HG03196 (cell line): Measurements from ENCODE around the gene FRMD4B.
"Not testable (repeated sequence)": the region's sequence is repeated elsewhere in the genome, so short reads cannot be mapped to it uniquely, and the experiment has no call there.

Experiments
- ATAC-seq: cut with Tn5 transposase; IDR thresholded peaks from one replicate; pipeline ENCODE4 v1.9.1; 2021; ENCODE audit not compliant: unreplicated experiment

FRMD4B gene

DNA sequence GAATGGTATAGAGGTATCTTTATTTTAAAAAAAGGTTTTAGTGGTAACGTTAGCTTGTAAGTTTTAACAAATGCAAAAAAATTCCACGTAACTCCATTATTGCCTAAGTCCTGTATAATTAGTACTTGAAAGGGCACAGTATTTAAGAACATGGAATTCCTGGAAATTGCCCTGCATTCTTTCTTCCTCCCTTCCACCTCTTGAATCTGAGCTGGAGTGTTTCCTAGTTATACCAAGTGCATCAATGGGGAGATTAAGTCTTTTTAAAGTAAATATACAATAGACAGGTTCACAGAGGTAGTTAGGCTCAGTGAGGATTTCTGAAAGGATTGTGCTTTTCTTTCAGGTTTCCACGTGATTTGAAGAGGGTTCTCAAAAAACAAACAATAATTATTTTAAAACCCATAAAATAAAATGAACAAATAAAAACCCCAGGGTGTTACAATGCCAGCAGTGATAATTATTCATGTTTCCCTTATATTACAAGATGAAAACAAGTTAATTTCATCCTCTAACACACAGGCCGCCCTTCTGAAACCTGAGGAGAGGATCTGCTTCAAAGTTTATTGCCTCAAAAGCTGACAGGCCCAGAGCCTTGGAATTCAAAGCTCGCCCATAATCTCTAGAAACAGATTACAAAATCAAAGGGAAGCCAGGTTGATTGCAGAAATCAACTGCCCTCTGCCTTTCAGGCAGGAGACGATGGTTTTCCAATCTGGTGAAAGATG is 134.6 kb downstream of the FRMD4B start:
- no peak for ATAC-seq

GRCh38 chr3:69250014-69250413 is 135.9 kb downstream of the FRMD4B start:
- no peak for ATAC-seq

DNA sequence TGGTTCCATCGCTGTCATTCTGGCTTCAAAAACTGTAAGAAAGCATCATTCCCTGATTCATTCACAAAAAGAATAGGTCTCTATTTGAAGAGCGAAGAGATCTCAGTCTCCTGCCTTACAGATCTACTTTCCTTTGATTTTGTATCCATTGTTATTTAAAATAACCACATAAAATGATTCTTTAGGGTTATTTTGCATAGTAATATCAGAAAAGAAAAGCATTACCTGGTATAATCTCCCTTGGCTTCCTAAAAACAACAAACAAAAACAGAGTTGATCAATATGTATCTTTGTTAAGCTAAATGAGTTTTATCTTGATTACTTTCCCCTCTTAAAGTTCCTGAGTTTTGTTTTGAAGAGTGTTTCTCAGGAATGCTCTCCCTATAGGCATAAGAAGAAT is 136.9 kb downstream of the FRMD4B start:
- ATAC-seq, result no peak

DNA sequence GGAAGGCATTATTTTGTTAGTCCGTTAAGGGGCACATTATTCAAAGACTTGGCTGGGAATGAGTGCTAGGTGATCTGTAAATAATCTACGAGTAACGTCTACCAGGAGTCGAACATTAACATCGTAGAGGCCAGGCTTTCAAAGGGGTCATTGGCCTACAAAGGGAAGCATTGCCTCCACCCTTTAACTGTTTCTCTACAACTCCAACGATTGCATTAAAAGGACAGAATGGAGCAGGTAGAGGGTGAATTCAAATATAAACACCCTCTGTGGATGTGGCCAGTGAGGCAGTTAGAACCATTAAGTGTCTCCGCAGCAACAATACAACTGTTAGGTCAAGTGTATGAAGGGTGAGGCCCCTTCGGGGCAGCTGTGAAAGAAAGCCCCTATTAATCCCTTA is 137.5 kb downstream of the FRMD4B start:
- no peak for ATAC-seq

DNA sequence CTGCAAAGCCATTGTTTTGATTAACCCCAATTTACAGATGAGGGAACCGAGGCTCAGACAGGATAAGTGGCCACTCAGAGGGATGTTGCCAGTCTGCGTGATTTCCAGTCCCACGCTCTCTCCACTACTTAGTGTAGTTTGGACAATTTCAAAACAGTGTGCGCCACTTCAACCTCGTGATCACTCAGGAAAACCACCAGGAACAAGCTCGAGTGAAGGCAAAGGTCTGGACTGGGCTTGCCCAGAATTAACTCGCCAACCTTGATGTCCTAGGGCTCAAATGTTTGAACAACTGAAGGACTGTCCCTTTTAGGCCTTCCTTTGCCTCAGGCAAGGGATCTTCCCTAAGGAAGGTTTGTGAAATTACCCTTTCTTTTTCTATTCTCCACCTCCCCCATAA is 139.3 kb downstream of the FRMD4B start:
- no peak for ATAC-seq

GRCh38 chr3:69244039-69244438 is 141.8 kb downstream of the FRMD4B start:
- no peak for ATAC-seq

DNA sequence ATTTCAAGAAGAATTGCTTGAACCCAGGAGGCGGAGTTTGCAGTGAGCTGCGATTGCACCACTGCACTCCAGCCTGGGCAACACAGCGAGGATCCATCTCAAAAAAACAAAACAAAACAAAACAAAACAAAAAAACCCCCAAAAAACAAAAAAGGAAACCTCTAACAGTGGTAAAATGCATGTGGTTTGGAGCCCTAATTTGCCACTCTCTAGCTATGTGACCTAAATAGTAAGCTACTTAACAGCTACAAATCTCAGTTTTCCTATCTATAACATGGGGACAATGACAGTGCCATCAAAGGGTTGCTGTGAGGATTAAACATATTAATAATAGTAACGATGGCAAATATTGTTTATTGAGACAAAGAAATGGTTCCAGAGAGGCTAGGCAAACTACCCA is 144.1 kb downstream of the FRMD4B start:
- no peak for ATAC-seq

DNA sequence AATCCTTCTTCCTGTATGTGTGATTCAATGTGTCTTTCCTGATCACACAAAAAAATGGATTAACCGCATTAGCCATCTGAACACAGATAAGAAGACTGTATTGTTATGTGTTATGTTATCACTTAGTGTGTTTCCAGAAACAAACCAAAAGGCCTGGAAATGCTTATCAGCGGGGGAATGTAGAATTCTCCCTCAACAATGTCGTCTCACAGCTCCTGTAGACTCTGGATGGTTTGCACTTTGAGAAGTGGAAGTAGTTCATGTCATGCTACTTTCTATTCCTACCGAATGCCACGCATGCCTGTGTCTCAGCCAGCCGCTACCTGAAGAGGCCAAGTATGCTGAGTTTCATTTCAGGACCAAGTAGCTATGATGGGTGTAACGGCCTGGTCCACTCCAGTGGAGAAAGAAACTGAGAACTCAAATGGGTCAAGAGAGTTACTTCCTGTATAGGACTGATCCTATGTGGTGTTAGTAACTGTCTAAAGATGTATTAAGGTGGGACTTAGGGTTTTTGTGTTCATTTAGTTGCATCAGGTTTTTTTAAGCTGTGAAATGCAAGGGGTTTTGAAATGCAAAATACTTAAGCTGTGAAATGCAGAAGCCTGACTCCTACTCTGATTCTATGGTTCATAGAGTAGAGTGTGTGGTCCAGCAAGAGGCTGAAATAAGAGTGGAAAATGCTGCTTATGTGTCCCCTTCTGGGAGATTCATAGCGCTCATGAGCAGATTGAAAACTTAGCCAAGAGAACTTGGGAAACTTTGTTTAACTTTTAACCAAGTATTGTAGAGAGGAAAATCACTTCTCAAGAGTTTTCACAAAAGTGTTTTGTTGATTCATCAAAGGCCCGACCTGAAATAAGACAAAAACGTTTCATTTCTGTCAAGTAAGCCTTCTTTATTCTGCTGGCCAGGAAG is 145.0 kb downstream of the FRMD4B start:
- ATAC-seq, result no peak

GRCh38 chr3:69239063-69239462 is 146.8 kb downstream of the FRMD4B start:
- no peak for ATAC-seq

GRCh38 chr3:69236812-69237707 is 148.8 kb downstream of the FRMD4B start:
- no peak for ATAC-seq

DNA sequence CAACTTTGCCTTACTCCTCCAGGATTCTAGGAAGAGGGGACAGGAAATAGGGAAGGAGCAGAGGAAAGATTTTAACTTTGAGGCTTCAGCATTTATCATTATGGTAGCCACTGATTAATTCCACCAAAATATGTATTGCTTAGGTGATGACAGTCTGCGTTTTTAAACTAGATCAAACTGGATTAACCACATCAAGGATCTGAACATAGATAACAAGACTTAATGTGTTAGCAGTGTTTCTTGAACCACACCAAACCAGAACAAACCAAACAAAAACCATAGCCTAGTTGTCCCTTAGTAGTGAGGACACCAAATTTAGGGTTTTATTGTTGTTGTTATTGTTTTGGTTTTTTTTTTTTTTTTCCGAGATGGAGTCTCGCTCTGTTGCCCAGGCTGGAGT is 150.0 kb downstream of the FRMD4B start:
- ATAC-seq, result no peak

DNA sequence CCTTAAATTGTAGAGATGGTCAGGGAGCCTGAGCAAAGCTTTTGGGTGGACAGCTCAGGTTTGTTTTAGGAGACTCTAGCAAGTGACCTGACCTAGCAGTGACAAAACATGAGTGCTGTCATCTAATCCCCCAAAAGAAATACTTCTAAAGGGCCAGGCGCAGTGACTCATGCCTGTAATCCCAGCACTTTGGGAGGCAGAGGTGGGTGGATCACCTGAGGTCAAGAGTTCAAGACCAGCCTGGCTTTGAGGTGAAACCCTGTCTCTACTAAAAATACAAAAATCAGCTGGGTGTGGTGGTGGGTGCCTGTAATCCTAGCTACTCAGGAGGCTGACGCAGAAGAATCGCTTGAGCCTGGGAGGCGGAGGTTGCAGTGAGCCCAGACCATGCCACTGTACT is 150.7 kb downstream of the FRMD4B start:
- ATAC-seq, result not testable (repeated sequence)

- no peak for ATAC-seq
These were observed 153.4 kb downstream of the FRMD4B start for GRCh38 chr3:69232482-69232881.

DNA sequence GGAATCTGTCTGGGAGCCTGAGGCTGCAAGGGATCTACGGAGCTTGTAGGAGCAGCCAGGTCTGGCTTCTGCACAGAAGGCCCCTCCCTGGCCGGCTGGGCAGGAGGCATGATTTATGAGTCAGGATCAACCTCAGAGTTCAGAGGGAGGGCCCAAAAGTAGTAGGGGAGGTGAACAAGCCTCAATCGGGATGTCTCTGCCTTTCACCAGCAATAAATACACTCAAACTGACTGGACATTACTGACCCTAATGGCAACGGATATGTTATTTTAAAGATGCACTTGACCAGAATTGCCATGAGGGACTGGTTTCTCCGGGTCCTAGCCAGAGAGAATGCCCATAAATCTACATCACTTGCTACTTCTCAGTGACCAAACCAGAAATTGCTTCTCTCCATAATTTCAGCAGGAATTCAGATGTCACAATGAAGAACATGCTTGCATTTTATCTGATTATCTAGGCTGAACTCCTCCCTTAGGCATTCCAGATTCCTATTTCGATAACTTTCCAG is 153.9 kb downstream of the FRMD4B start:
- ATAC-seq, result no peak

DNA sequence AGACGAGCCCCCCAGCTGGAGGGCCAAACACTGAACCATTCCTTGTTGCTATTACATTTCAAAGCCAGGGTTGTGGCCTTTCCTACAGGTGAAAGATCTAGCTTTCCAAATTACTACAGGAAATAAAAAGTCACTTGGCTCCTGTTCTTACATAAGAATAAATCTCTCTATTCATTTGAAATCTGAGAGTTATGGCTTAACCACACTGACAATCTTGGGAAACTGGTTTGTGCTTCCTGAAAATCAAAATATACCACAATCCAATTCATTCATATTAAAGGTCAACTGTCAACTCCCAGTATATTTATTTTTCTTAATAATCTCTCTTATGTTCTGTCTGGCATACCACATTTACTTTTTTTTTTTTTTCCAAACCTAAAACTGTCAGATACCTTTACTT is 159.8 kb downstream of the FRMD4B start:
- ATAC-seq, result no peak

- ATAC-seq, result no peak
These were observed 166.7 kb downstream of the FRMD4B start for GRCh38 chr3:69219101-69219708.

- no peak for ATAC-seq
These were observed 167.8 kb downstream of the FRMD4B start for GRCh38 chr3:69218079-69218478.

DNA sequence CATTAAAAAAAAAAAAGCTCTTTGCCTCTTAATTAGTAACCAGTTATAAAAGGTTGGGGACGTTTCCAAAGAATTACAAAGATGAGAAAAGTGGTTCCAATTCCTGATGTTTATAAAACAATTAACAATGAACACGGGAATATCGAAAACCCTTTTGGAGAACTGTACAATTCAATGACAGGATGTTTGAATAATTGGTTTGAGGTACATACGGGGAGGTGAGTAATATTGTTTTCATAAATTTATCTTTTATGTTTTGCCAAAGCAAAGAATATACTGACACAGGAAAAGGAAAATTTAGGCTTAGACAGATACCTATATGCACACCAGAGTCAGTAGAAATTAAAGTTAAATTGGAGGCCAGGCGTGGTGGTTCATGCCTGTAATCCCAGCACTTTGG is 168.9 kb downstream of the FRMD4B start:
- ATAC-seq, result no peak

DNA sequence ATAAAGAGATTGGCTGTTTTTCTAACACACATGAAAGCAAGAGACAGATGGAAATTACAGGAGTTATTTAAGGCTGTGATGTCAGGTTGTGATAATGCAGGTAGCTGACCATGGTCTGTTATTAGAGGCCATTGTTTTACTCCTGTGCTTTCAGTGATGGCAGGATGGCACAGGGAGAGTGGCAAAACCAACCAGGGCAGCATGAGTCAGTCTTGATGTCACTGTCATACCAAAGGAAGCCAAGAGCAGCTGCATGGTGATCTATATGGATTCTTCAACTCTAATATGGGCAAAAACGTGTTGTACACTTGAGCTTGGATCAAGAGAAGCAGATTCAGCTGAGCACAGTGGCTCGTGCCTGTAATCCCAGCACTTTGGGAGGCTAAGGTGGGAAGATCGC is 171.6 kb downstream of the FRMD4B start:
- no peak for ATAC-seq

DNA sequence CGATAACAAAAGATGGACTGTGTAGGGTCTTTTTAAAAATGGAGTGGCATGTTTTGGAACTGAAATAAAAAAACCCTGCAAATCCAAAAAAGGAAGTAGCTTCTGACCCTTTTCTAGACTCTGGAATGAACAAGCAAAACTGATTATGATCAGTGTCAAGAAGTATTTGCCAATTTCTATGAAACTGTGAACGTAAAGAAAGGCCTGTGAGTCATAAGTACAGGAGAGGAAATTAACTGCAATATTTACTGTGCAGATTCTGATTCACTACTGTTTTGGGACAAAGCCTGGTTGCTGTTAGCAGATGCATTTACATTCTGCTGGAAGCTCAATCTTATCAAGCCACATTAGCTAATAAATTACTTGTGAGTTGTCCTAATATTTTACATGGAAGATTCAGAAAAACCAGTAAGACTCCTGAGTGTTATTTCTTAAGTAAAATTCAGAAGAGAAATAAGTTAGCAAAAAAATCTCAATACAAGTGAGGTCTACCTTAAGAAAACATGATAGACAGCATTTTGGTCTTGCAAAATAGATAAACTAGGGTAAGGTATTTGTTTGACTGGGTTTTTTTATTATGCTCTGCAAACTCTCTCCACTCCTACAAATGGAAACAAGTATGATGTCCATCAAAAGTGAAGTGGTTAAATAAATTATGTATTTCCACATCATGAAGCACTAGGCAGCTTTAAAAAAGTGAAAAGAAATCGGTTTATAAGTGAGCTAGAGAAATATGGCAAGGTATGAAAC is 173.3 kb downstream of the FRMD4B start:
- ATAC-seq, result peak; percentile 67
